Endothelial cell (in vitro differentiated cells): ENCODE data around the gene NFATC3. TPM values are rescaled to one million over a fixed set of nuclear protein-coding genes. Genes with fewer than 3 reads are reported as not detected.

Source experiments
- DNase-seq: peaks from one replicate; pipeline ENCODE4 v3.0.0; 2021; ENCODE audit warnings: low spot score
- H3K27ac Mint-ChIP-seq: one replicate; pipeline ENCODE4 v1.8.0; 2021; ENCODE audit warnings: mixed read lengths, inconsistent platforms; ENCODE audit not compliant: unreplicated experiment
- H3K27me3 Mint-ChIP-seq: one replicate; pipeline ENCODE4 v1.8.0; 2021; ENCODE audit warnings: mild to moderate bottlenecking, moderate library complexity, mixed read lengths, inconsistent platforms; ENCODE audit not compliant: unreplicated experiment
- H3K36me3 Mint-ChIP-seq: one replicate; pipeline ENCODE4 v1.8.0; 2021; ENCODE audit warnings: mild to moderate bottlenecking, low read depth, mixed read lengths, inconsistent platforms; ENCODE audit not compliant: unreplicated experiment
- H3K4me1 Mint-ChIP-seq: one replicate; pipeline ENCODE4 v1.8.0; 2021; ENCODE audit warnings: mild to moderate bottlenecking, mixed read lengths, inconsistent platforms; ENCODE audit not compliant: unreplicated experiment
- H3K4me3 Mint-ChIP-seq: one replicate; pipeline ENCODE4 v1.8.0; 2021; ENCODE audit warnings: mild to moderate bottlenecking, mixed read lengths, inconsistent platforms; ENCODE audit not compliant: unreplicated experiment
- H3K9me3 Mint-ChIP-seq: one replicate; pipeline ENCODE4 v1.8.0; 2021; ENCODE audit warnings: mixed read lengths, inconsistent platforms; ENCODE audit not compliant: unreplicated experiment
- total RNA-seq: library from RNA; stranded (reverse); fragmentation: NEBNext Ultra II Directional; extraction: Animal tissue kit (Norgen Biotek cat#: 25700); gene quantifications from one replicate; pipeline ENCODE4 v1.2.1, GENCODE V29; 2021; ENCODE audit not compliant: unreplicated experiment
- TF ChIP-seq, protein P1 (sequence below): fragments of 200-600 bp; sonication (generic); IDR thresholded peaks from one replicate; pipeline ENCODE4 v1.5.0; 2021; ENCODE audit warnings: antibody characterized with exemption; ENCODE audit not compliant: unreplicated experiment

The NFATC3 gene
- total RNA-seq, 1 donor from 2014 or later: 38.4 TPM

- no peak within 1 kb of the TSS for H3K27ac Mint-ChIP-seq
- TF ChIP-seq, protein P1, sequence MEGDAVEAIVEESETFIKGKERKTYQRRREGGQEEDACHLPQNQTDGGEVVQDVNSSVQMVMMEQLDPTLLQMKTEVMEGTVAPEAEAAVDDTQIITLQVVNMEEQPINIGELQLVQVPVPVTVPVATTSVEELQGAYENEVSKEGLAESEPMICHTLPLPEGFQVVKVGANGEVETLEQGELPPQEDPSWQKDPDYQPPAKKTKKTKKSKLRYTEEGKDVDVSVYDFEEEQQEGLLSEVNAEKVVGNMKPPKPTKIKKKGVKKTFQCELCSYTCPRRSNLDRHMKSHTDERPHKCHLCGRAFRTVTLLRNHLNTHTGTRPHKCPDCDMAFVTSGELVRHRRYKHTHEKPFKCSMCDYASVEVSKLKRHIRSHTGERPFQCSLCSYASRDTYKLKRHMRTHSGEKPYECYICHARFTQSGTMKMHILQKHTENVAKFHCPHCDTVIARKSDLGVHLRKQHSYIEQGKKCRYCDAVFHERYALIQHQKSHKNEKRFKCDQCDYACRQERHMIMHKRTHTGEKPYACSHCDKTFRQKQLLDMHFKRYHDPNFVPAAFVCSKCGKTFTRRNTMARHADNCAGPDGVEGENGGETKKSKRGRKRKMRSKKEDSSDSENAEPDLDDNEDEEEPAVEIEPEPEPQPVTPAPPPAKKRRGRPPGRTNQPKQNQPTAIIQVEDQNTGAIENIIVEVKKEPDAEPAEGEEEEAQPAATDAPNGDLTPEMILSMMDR: no peak
- H3K36me3 Mint-ChIP-seq: peaks cover 10% of the 10 kb centered on the region
- H3K4me3 Mint-ChIP-seq: peak within 1 kb of the TSS; percentile 98
- H3K27me3 Mint-ChIP-seq: peaks cover 16% of the 10 kb centered on the region
- DNase-seq: peak; percentile 98
- no peaks in the 10 kb centered on the region for H3K9me3 Mint-ChIP-seq
- peaks cover 11% of the 10 kb centered on the region for H3K4me1 Mint-ChIP-seq
Measured at GRCh38 chr16:68244903-68245853, 160.0 kb downstream of the NFATC3 start, which contains the start of gene PLA2G15. PLA2G15 (plus strand) TSS chr16:68245373; CDS start chr16:68245427, 54 bp downstream.

GRCh38 chr16:68246121-68246520 lies 161.0 kb downstream of the NFATC3 start:
- H3K4me3 Mint-ChIP-seq: peak overlapping the region; percentile 98
- H3K9me3 Mint-ChIP-seq: no peaks in the 10 kb centered on the region
- DNase-seq: no peak
- H3K4me1 Mint-ChIP-seq: peaks cover 11% of the 10 kb centered on the region
- H3K27me3 Mint-ChIP-seq: peaks cover 17% of the 10 kb centered on the region
- no peak overlapping the region for H3K27ac Mint-ChIP-seq
- TF ChIP-seq, protein P1: no peak
- peaks cover 14% of the 10 kb centered on the region for H3K36me3 Mint-ChIP-seq

DNA sequence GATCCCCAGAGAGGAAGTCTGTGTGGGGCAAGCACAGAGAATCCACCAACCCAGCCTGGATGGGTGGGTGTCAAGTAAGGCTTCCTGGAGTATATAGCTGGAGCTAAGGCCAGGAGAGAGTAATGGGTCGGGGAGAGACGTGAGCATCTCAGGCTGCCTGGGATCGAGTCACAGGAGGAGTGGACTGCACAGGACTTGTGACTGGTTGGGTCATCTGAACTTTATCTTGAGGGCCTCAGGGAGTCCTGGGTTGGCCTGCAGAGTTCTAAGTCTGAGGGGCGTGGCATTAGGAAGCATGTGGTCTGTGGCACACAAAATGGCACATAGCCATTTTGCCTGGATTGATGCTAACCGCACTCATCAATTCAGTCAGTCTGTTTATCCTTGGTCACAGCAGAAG lies 161.5 kb downstream of the NFATC3 start:
- H3K4me1 Mint-ChIP-seq: peaks cover 11% of the 10 kb centered on the region
- peaks cover 14% of the 10 kb centered on the region for H3K36me3 Mint-ChIP-seq
- peaks cover 17% of the 10 kb centered on the region for H3K27me3 Mint-ChIP-seq
- no peaks in the 10 kb centered on the region for H3K9me3 Mint-ChIP-seq
- H3K4me3 Mint-ChIP-seq: peak overlapping the region; percentile 98
- H3K27ac Mint-ChIP-seq: no peak overlapping the region
- TF ChIP-seq, protein P1: no peak
- no peak for DNase-seq

GRCh38 chr16:68247400-68247799 lies 162.2 kb downstream of the NFATC3 start:
- TF ChIP-seq, protein P1: no peak
- H3K9me3 Mint-ChIP-seq: no peaks in the 10 kb centered on the region
- H3K27me3 Mint-ChIP-seq: peaks cover 17% of the 10 kb centered on the region
- DNase-seq: no peak
- H3K36me3 Mint-ChIP-seq: peaks cover 14% of the 10 kb centered on the region
- H3K4me1 Mint-ChIP-seq: peaks cover 11% of the 10 kb centered on the region
- peak overlapping the region; percentile 28 for H3K4me3 Mint-ChIP-seq
- H3K27ac Mint-ChIP-seq: no peak overlapping the region

- TF ChIP-seq, protein P1: no peak
Measured at GRCh38 chr16:68247932-68248331, 162.8 kb downstream of the NFATC3 start.

More at GRCh38 chr16:68247932-68248331, 162.8 kb downstream of the NFATC3 start:
- Mint-ChIP-seq H3K4me3 (peak overlapping the region; percentile 28), H3K27me3 (peaks cover 14% of the 10 kb centered on the region), H3K36me3 (peaks cover 14% of the 10 kb centered on the region), H3K9me3 (no peaks in the 10 kb centered on the region), H3K27ac (no peak overlapping the region), H3K4me1 (peaks cover 11% of the 10 kb centered on the region)
- DNase-seq: no peak
